ENCODE results near the gene GRM1. TPM values are rescaled to one million over a fixed set of nuclear protein-coding genes. Genes with fewer than 3 reads are reported as not detected.

GRM1 gene
- total and polyA plus RNA-seq, 9 of the 15 experiments (the other 6 are each of a cell fraction or from before 2014, with no cell fraction given): not detected

GRCh38 chr6:146194434-146194833, 165.6 kb downstream of the GRM1 start:
- Histone ChIP-seq H3K27me3 (ENCODE audit: control insufficient read depth in 2 of 2, insufficient read depth in 2 of 2, low read length in 2 of 2) (no peaks in the 10 kb centered on the region), H4K20me1 (replicated peaks; ENCODE audit: control insufficient read depth, insufficient read depth, low read length) (no peaks in the 10 kb centered on the region), H3K9me1 (ENCODE audit: control insufficient read depth, insufficient read depth, low read length) (no peaks in the 10 kb centered on the region), H3K4me3 (no peak overlapping the region), H3K4me2 (ENCODE audit: insufficient read depth, low read length) (no peak overlapping the region), H3K79me2 (ENCODE audit: control insufficient read depth, insufficient read depth, low read length) (no peaks in the 10 kb centered on the region), H3K36me3 (ENCODE audit: control insufficient read depth, insufficient read depth, low read length) (no peaks in the 10 kb centered on the region), H3K9me3 (replicated peaks; ENCODE audit: control insufficient read depth, insufficient read depth, low read depth, low read length) (no peaks in the 10 kb centered on the region), H3K4me1 (replicated peaks in 1 of 2; ENCODE audit: control insufficient read depth in 2 of 2, insufficient read depth in 2 of 2, low read length in 2 of 2) (no peaks in the 10 kb centered on the region), H3K27ac (ENCODE audit: extremely low read depth, low read depth, low read length) (no peak overlapping the region), H3K9ac (ENCODE audit: insufficient read depth in 1 of 2, low read depth in 2 of 2, low read length in 2 of 2) (no peak overlapping the region), H2AFZ (ENCODE audit: low read depth, low read length) (no peak overlapping the region)
- CTCF ChIA-PET (ENCODE audit: low intra/inter-chr PET ratio): no interaction called here
- FAIRE-seq: no peak
- ATAC-seq: no peak
- POLR2A ChIA-PET: no interaction called here
- TF ChIP-seq TBL1XR1 (IDR thresholded peaks at IDR 0.05; ENCODE audit: low read length in 2 of 2): no peak
- no peak for TF ChIP-seq ZNF444 (CRISPR knock-in tag; IDR thresholded peaks at IDR 0.05)
- TF ChIP-seq RBM14 (IDR thresholded peaks at IDR 0.05; ENCODE audit: borderline replicate concordance, insufficient read depth, low read depth, low read length): no peak
- WGBS (ENCODE audit: insufficient coverage, low coverage, missing lambda C conversion rate): 2% methylated on average over 4 of the region's 4 CpGs
- in situ Hi-C loops (cut with MboI) (no loop called here), intact Hi-C loops (cut with micrococcal nuclease) (no loop called here)
- no peak for DNase-seq (ENCODE audit: extremely low read depth in 1 of 4, low spot score in 3 of 4)
- BruUV-seq (replicated peaks): no TSS peak

DNA sequence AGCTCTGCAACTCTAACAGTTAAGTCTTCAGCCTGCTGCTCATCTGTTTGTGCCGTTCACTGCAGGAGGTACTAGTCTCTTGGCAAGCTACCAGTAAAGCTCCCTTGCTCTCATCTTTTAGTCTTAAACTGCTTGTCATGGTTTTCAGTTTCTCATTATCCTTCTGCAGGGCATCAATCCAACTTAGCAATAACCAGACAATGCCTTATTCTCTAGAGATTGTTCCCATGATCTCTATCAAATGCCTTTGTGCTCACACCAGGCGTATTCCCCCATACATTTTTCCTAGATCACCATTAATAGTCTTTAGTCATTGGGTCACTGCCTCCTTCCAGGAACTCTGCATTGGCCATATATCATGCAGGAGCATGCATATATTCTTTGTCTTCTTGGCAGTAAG, 171.3 kb downstream of the GRM1 start:
- no peak overlapping the region for H3K9ac ChIP-seq (ENCODE audit: insufficient read depth in 1 of 2, low read depth in 2 of 2, low read length in 2 of 2)
- no peaks in the 10 kb centered on the region for H3K79me2 ChIP-seq (ENCODE audit: control insufficient read depth, insufficient read depth, low read length)
- H3K4me1 ChIP-seq (replicated peaks in 1 of 2; ENCODE audit: control insufficient read depth in 2 of 2, insufficient read depth in 2 of 2, low read length in 2 of 2): no peaks in the 10 kb centered on the region
- intact Hi-C loops (cut with micrococcal nuclease): no loop called here
- H3K9me3 ChIP-seq (replicated peaks; ENCODE audit: control insufficient read depth, insufficient read depth, low read depth, low read length): no peaks in the 10 kb centered on the region
- H3K9me1 ChIP-seq (ENCODE audit: control insufficient read depth, insufficient read depth, low read length): no peaks in the 10 kb centered on the region
- no peaks in the 10 kb centered on the region for H3K27me3 ChIP-seq (ENCODE audit: control insufficient read depth in 2 of 2, insufficient read depth in 2 of 2, low read length in 2 of 2)
- FAIRE-seq (no peak), ATAC-seq (no peak), DNase-seq (ENCODE audit: extremely low read depth in 1 of 4, low spot score in 3 of 4) (no peak)
- ChIA-PET POLR2A (no interaction called here), CTCF (ENCODE audit: low intra/inter-chr PET ratio) (no interaction called here)
- no peak overlapping the region for H2AFZ ChIP-seq (ENCODE audit: low read depth, low read length)
- no peak overlapping the region for H3K4me3 ChIP-seq
- in situ Hi-C loops (cut with MboI): no loop called here
- H3K27ac ChIP-seq (ENCODE audit: extremely low read depth, low read depth, low read length): no peak overlapping the region
- H4K20me1 ChIP-seq (replicated peaks; ENCODE audit: control insufficient read depth, insufficient read depth, low read length): no peaks in the 10 kb centered on the region
- TF ChIP-seq, protein P1, sequence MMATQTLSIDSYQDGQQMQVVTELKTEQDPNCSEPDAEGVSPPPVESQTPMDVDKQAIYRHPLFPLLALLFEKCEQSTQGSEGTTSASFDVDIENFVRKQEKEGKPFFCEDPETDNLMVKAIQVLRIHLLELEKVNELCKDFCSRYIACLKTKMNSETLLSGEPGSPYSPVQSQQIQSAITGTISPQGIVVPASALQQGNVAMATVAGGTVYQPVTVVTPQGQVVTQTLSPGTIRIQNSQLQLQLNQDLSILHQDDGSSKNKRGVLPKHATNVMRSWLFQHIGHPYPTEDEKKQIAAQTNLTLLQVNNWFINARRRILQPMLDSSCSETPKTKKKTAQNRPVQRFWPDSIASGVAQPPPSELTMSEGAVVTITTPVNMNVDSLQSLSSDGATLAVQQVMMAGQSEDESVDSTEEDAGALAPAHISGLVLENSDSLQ (IDR thresholded peaks at IDR 0.05): no peak
- TF ChIP-seq CBFA2T3 (IDR thresholded peaks at IDR 0.05): no peak
- WGBS (ENCODE audit: insufficient coverage, low coverage, missing lambda C conversion rate): 3% methylated on average over 2 of the region's 2 CpGs
- H3K4me2 ChIP-seq (ENCODE audit: insufficient read depth, low read length): no peak overlapping the region
- no peaks in the 10 kb centered on the region for H3K36me3 ChIP-seq (ENCODE audit: control insufficient read depth, insufficient read depth, low read length)
- no TSS peak for BruUV-seq (replicated peaks)
